Coronary artery (tissue), 2 donors: ENCODE data around the gene CFAP97.
A peak's percentile ranks its signal among the peaks of the same experiment; 100 is the strongest.
"Not testable (repeated sequence)": the region's sequence is repeated elsewhere in the genome, so short reads cannot be mapped to it uniquely, and the experiment has no call there.

Experiments
- DNase-seq: peaks from one replicate; pipeline ENCODE4 v3.0.0-alpha.2; 2017; ENCODE audit warnings: low spot score
- H3K27ac ChIP-seq, 2 donors: fragments of 200-600 bp; sonication (generic); one replicate each; pipeline ENCODE4 v1.5.1; 2016 to 2019
- H3K4me3 ChIP-seq: fragments of 200-600 bp; sonication (generic); 2 replicates; pipeline ENCODE4 v1.5.1; 2016; ENCODE audit warnings: mild to moderate bottlenecking, moderate library complexity
- CTCF ChIP-seq: fragments of 200-600 bp; sonication (generic); IDR thresholded peaks from one replicate; pipeline ENCODE4 v1.5.1; 2019; ENCODE audit warnings: antibody characterized with exemption

The CFAP97 gene

GRCh38 chr4:185122681-185123345, 81.0 kb downstream of the CFAP97 start:
- TF ChIP-seq CTCF = no peak
- H3K4me3 ChIP-seq = no peak overlapping the region

GRCh38 chr4:185120631-185120946, 83.2 kb downstream of the CFAP97 start:
- Histone ChIP-seq H3K4me3 (no peak overlapping the region), H3K27ac (no peak overlapping the region)
- no peak for TF ChIP-seq CTCF
- DNase-seq = no peak

More at GRCh38 chr4:185122681-185123345, 81.0 kb downstream of the CFAP97 start:
- H3K27ac ChIP-seq = no peak overlapping the region
- no peak for DNase-seq

- Histone ChIP-seq H3K27ac (no peak overlapping the region), H3K4me3 (no peak overlapping the region)
- no peak for TF ChIP-seq CTCF
- no peak for DNase-seq
Measured at GRCh38 chr4:185119927-185120630, 83.7 kb downstream of the CFAP97 start.

GRCh38 chr4:185119467-185119866, 84.3 kb downstream of the CFAP97 start:
- not testable (repeated sequence) for DNase-seq, H3K4me3 ChIP-seq, H3K27ac ChIP-seq

GRCh38 chr4:185118876-185119275, 84.9 kb downstream of the CFAP97 start:
- no peak for TF ChIP-seq CTCF
- no peak for DNase-seq
- Histone ChIP-seq H3K27ac (no peak overlapping the region), H3K4me3 (no peak overlapping the region)

GRCh38 chr4:185117300-185117934, 86.4 kb downstream of the CFAP97 start:
- H3K27ac ChIP-seq = no peak overlapping the region
- no peak for TF ChIP-seq CTCF
- no peak for DNase-seq
- H3K4me3 ChIP-seq = no peak overlapping the region

- DNase-seq = peak; percentile 84
- Histone ChIP-seq H3K4me3 (no peak overlapping the region), H3K27ac (peak overlapping the region; percentile 25 to 63)
- no peak for TF ChIP-seq CTCF
Measured at GRCh38 chr4:185115827-185116232, 88.0 kb downstream of the CFAP97 start.
